HepG2 (cell line): ENCODE measurements around the gene MAPK13. TPM values are rescaled to one million over a fixed set of nuclear protein-coding genes. Genes with fewer than 3 reads are reported as not detected.

Source experiments
- ATAC-seq: fragments of 200-7000 bp; cut with Tn5 transposase; 3 replicates; pipeline ENCODE4 v1.9.1; 2020; ENCODE audit warnings: mild to moderate bottlenecking, moderate library complexity
- BruUV-seq: library from RNA; stranded (reverse); fragments of 400-500 nt; replicated peaks from 2 replicates; lab custom pipeline; 2021; lab: Mats Ljungman, UMichigan
- CTCF ChIA-PET: fragments of 300-600 bp; formaldehyde crosslinking; extraction: SDS; loops from one replicate; lab custom pipeline; 2021; ENCODE audit warnings: low total read pairs, inconsistent platforms, low intra/inter-chr PET ratio; lab: Yijun Ruan, JAX
- POLR2A ChIA-PET: fragments of 350-600 bp; sonication (Branson Sonifier 250); formaldehyde crosslinking; loops from one replicate; lab custom pipeline; 2020; ENCODE audit warnings: antibody characterized with exemption, inconsistent platforms; lab: Yijun Ruan, JAX
- DNase-seq: peaks from one replicate; pipeline ENCODE4 v3.0.0-alpha.2; 2015; ENCODE audit warnings: low spot score
- FAIRE-seq: peaks from 3 replicates; lab custom pipeline; 2011; peaks lifted over from hg19 to GRCh38; lab: Jason Lieb, UNC
- H2AFZ ChIP-seq: one replicate; pipeline ENCODE4 v1.6.1; 2011; ENCODE audit warnings: low read length, inconsistent platforms
- H3K27ac ChIP-seq: fragments of 300-600 bp; 3 replicates; pipeline ENCODE4 v1.8.0; 2011; ENCODE audit warnings: mixed run types, mild to moderate bottlenecking, mixed read lengths, low read length, inconsistent platforms; ENCODE audit not compliant: insufficient read depth; ENCODE audit errors: extremely low read length
- H3K27me3 ChIP-seq, 2 experiments: fragments of 200-600 bp in 1 of 2; 2 replicates in 1 of 2; 3 replicates in 1 of 2; pipeline versions ENCODE4 v1.6.0 to v1.8.0; 2011; ENCODE audit warnings: low read length in 2 of 2, mild to moderate bottlenecking in 2 of 2, moderate library complexity in 2 of 2, inconsistent platforms in 1 of 2; ENCODE audit not compliant: insufficient read depth in 2 of 2, control insufficient read depth in 1 of 2
- H3K36me3 ChIP-seq, 2 experiments: fragments of 200-600 bp in 1 of 2; replicated peaks in 1 of 2; 2 replicates in 1 of 2; 3 replicates in 1 of 2; pipeline versions ENCODE4 v1.5.1 to v1.8.0; 2011; ENCODE audit warnings: low read length in 2 of 2, inconsistent platforms in 1 of 2; ENCODE audit not compliant: insufficient read depth in 2 of 2, control insufficient read depth in 1 of 2
- H3K4me1 ChIP-seq: 2 replicates; pipeline ENCODE4 v1.5.1; 2012; ENCODE audit warnings: low read length, inconsistent platforms; ENCODE audit not compliant: insufficient read depth
- H3K4me2 ChIP-seq: 2 replicates; pipeline ENCODE4 v1.6.0; 2011; ENCODE audit warnings: low read depth, low read length, inconsistent platforms
- H3K4me3 ChIP-seq, 3 experiments: fragments of 200-600 bp in 1 of 3; sonication (generic), shearing (Covaris generic) in 1 of 3; replicated peaks in 1 of 3; 2 replicates each; pipeline ENCODE4 v1.5.1; 2011 to 2016; ENCODE audit warnings: low read length in 3 of 3, inconsistent platforms in 2 of 3, low read depth in 2 of 3, mild to moderate bottlenecking in 2 of 3, control low read depth in 1 of 3, mixed read lengths in 1 of 3; ENCODE audit not compliant: insufficient read depth in 1 of 3
- H3K79me2 ChIP-seq: one replicate; pipeline ENCODE4 v1.6.1; 2011; ENCODE audit warnings: low read length, inconsistent platforms; ENCODE audit not compliant: insufficient read depth
- H3K9ac ChIP-seq: 2 replicates; pipeline ENCODE4 v1.6.0; 2011; ENCODE audit warnings: mild to moderate bottlenecking, low read depth, low read length, inconsistent platforms; ENCODE audit not compliant: insufficient read depth
- H3K9me3 ChIP-seq: 2 replicates; pipeline ENCODE4 v1.5.1; 2012; ENCODE audit warnings: mild to moderate bottlenecking, low read length
- H4K20me1 ChIP-seq: 2 replicates; pipeline ENCODE4 v1.6.0; 2011; ENCODE audit warnings: inconsistent platforms, mild to moderate bottlenecking, low read length, moderate library complexity; ENCODE audit not compliant: insufficient read depth
- CHD2 ChIP-seq: IDR thresholded peaks from 2 replicates; pipeline ENCODE4 v1.6.1; 2011; ENCODE audit warnings: low read depth, low read length, improper control_type of control experiment
- ELF4 ChIP-seq: sonication (generic); formaldehyde crosslinking; IDR thresholded peaks from 2 replicates; pipeline ENCODE4 v1.5.0; 2020; ENCODE audit warnings: missing genetic modification reagents, mild to moderate bottlenecking, moderate library complexity, borderline replicate concordance
- HDAC2 ChIP-seq: sonication (generic); formaldehyde crosslinking; IDR thresholded peaks from 2 replicates; pipeline ENCODE4 v1.4.0; 2020; ENCODE audit warnings: missing genetic modification reagents
- LCORL ChIP-seq, 2 experiments: fragments of 450-650 bp in 1 of 2; sonication (generic) in 1 of 2; formaldehyde crosslinking in 1 of 2; IDR thresholded peaks; 2 replicates each; pipeline versions ENCODE4 v1.5.0 to v1.6.1; 2017 to 2020; ENCODE audit warnings: antibody characterized with exemption in 1 of 2, missing genetic modification reagents in 1 of 2
- SMYD3 ChIP-seq: sonication (generic); formaldehyde crosslinking; IDR thresholded peaks from 2 replicates; pipeline ENCODE4 v1.8.1; 2023; ENCODE audit warnings: mild to moderate bottlenecking, missing genetic modification reagents
- STAT6 ChIP-seq: sonication (generic); formaldehyde crosslinking; IDR thresholded peaks from 2 replicates; pipeline ENCODE4 v1.4.0; 2020; ENCODE audit warnings: missing genetic modification reagents, mild to moderate bottlenecking, borderline replicate concordance
- ZNF24 ChIP-seq: fragments of 450-650 bp; IDR thresholded peaks from 2 replicates; pipeline ENCODE4 v1.6.1; 2017; ENCODE audit warnings: antibody characterized with exemption, mild to moderate bottlenecking
- ZNF337 ChIP-seq: sonication (generic); formaldehyde crosslinking; IDR thresholded peaks from 2 replicates; pipeline ENCODE4 v1.5.1; 2020; ENCODE audit warnings: missing genetic modification reagents, low read depth, mild to moderate bottlenecking, borderline replicate concordance
- ZNF501 ChIP-seq: sonication (generic); formaldehyde crosslinking; IDR thresholded peaks from 2 replicates; pipeline ENCODE4 v1.5.1; 2020; ENCODE audit warnings: mild to moderate bottlenecking, moderate library complexity, missing genetic modification reagents
- ZNF709 ChIP-seq: sonication (generic); formaldehyde crosslinking; IDR thresholded peaks from 2 replicates; pipeline ENCODE4 v1.5.0; 2020; ENCODE audit warnings: mild to moderate bottlenecking, missing genetic modification reagents
- WGBS: methylation state at CpG from one replicate; pipeline ENCODE4 v1.1.6; 2017; ENCODE audit warnings: low lambda C conversion rate; 5-methylcytosine and 5-hydroxymethylcytosine counted together
- in situ Hi-C: cut with HindIII; loops from 2 replicates; pipeline ENCODE4 v1.10.0; 2017; ENCODE audit warnings: low pct_unique_long_range_greater_than_20kb; ENCODE audit not compliant: extremely low pct_ligation_motif_present
- intact Hi-C: fragments of 100-400 bp; cut with micrococcal nuclease; formaldehyde crosslinking; loops from one replicate; pipeline ENCODE4 v1.10.0; 2022; ENCODE audit not compliant: unreplicated experiment
- polyA plus RNA-seq, 8 experiments: library from polyadenylated mRNA; depleted of rRNA in 3 of 8; stranded (reverse) in 7 of 8; unstranded in 1 of 8; fragments of >200 nt; fragmentation: Illumina TruSeq in 4 of 8; extraction: Trizol in 4 of 8; gene quantifications; 2 replicates each; pipeline versions ENCODE4 v1.2.1 to v1.2.3, GENCODE V29; 2011 to 2016; ENCODE audit warnings: low read depth in 4 of 8, missing spikeins in 1 of 8, mixed read lengths in 1 of 8; ENCODE audit not compliant: insufficient read depth in 1 of 8
- total RNA-seq, 5 experiments: library from RNA; depleted of rRNA; stranded (reverse); fragments of >200 nt; fragmentation: Illumina TruSeq; extraction: Trizol; gene quantifications; 2 replicates each; pipeline ENCODE4 v1.2.3, GENCODE V29; 2016; ENCODE audit warnings: low read depth in 1 of 5
- TF ChIP-seq, protein P1 (sequence below): sonication (generic); formaldehyde crosslinking; IDR thresholded peaks from 2 replicates; pipeline ENCODE4 v1.5.0; 2020; ENCODE audit warnings: missing genetic modification reagents
- TF ChIP-seq, protein P2 (sequence below): IDR thresholded peaks from 2 replicates; pipeline ENCODE4 v1.6.1; 2016; ENCODE audit warnings: low read depth
- TF ChIP-seq, protein P3 (sequence below): IDR thresholded peaks from 2 replicates; pipeline ENCODE4 v1.6.1; 2016; ENCODE audit warnings: missing compliant biosample characterization, missing genetic modification reagents, borderline replicate concordance

The MAPK13 gene
- total and polyA plus RNA-seq, 2 of the 13 experiments (the other 11 are each of a cell fraction or from before 2014, with no cell fraction given), result 12.7 to 43.4 TPM

- Histone ChIP-seq H3K9ac (no peak overlapping the region), H3K79me2 (no peaks in the 10 kb centered on the region), H3K9me3 (no peaks in the 10 kb centered on the region), H3K36me3 (no peaks in the 10 kb centered on the region), H2AFZ (no peak overlapping the region), H3K4me1 (no peaks in the 10 kb centered on the region), H3K27ac (no peak overlapping the region), H4K20me1 (no peaks in the 10 kb centered on the region), H3K4me3 (no peak overlapping the region), H3K27me3 (no peaks in the 10 kb centered on the region), H3K4me2 (no peak overlapping the region)
- TF ChIP-seq ZNF709 (CRISPR knock-in tag) (no peak), CHD2 (no peak), ZNF501 (CRISPR knock-in tag) (no peak), ZNF337 (CRISPR knock-in tag) (no peak), ELF4 (no peak)
- TF ChIP-seq, protein P1, sequence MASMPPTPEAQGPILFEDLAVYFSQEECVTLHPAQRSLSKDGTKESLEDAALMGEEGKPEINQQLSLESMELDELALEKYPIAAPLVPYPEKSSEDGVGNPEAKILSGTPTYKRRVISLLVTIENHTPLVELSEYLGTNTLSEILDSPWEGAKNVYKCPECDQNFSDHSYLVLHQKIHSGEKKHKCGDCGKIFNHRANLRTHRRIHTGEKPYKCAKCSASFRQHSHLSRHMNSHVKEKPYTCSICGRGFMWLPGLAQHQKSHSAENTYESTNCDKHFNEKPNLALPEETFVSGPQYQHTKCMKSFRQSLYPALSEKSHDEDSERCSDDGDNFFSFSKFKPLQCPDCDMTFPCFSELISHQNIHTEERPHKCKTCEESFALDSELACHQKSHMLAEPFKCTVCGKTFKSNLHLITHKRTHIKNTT (CRISPR knock-in tag), result no peak
- WGBS, result 98% methylated on average over 2 of the region's 2 CpGs
- ChIA-PET CTCF (no interaction called here), POLR2A (no interaction called here)
- in situ Hi-C loops, result no loop called here
- BruUV-seq, result no TSS peak
- intact Hi-C loops, result no loop called here
- ATAC-seq (no peak), DNase-seq (no peak), FAIRE-seq (no peak)
Measured at GRCh38 chr6:36170704-36171103, 40.4 kb downstream of the MAPK13 start.

DNA sequence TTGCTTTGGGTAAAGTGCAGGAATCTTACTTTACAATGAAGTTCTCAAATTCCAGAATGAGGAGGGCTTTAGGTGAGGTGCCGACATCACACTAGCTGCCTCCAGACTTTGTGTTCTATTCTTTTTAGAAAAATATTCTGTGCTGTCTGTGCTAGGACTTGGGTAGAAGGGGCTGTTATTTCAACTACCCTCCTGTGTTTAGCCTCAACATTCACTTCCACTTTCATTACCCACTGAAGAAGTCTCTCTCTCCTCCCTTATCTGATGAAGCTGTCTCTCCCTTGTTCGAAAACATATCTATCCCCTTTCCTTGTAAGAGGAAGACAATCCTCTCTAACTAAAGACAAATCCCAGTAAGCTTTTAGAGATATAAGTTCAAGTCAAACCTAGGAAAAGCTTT lies 41.3 kb downstream of the MAPK13 start:
- ChIA-PET POLR2A (no interaction called here), CTCF (no interaction called here)
- no peak for FAIRE-seq
- TF ChIP-seq HDAC2 (CRISPR knock-in tag), result no peak
- TF ChIP-seq, protein P2, sequence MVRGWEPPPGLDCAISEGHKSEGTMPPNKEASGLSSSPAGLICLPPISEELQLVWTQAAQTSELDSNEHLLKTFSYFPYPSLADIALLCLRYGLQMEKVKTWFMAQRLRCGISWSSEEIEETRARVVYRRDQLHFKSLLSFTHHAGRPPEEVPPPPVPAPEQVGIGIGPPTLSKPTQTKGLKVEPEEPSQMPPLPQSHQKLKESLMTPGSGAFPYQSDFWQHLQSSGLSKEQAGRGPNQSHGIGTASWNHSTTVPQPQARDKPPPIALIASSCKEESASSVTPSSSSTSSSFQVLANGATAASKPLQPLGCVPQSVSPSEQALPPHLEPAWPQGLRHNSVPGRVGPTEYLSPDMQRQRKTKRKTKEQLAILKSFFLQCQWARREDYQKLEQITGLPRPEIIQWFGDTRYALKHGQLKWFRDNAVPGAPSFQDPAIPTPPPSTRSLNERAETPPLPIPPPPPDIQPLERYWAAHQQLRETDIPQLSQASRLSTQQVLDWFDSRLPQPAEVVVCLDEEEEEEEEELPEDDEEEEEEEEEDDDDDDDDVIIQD (CRISPR knock-in tag), result no peak
- TF ChIP-seq STAT6 (CRISPR knock-in tag), result no peak
- TF ChIP-seq SMYD3, result no peak
- TF ChIP-seq ZNF24, result no peak
- no peak for TF ChIP-seq ELF4
- no peak for TF ChIP-seq LCORL (IDR thresholded peaks at IDR 0.05)
- TF ChIP-seq LCORL (CRISPR knock-in tag; IDR thresholded peaks at IDR 0.05), result no peak
- TF ChIP-seq, protein P3, sequence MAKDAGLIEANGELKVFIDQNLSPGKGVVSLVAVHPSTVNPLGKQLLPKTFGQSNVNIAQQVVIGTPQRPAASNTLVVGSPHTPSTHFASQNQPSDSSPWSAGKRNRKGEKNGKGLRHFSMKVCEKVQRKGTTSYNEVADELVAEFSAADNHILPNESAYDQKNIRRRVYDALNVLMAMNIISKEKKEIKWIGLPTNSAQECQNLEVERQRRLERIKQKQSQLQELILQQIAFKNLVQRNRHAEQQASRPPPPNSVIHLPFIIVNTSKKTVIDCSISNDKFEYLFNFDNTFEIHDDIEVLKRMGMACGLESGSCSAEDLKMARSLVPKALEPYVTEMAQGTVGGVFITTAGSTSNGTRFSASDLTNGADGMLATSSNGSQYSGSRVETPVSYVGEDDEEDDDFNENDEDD (CRISPR knock-in tag), result no peak

More for the DNA sequence above, 41.3 kb downstream of the MAPK13 start:
- Histone ChIP-seq H2AFZ (no peak overlapping the region), H3K4me3 (no peak overlapping the region), H3K27me3 (no peaks in the 10 kb centered on the region), H3K9ac (no peak overlapping the region), H3K27ac (no peak overlapping the region), H3K4me2 (no peak overlapping the region), H3K9me3 (no peaks in the 10 kb centered on the region), H3K79me2 (no peaks in the 10 kb centered on the region), H3K36me3 (no peaks in the 10 kb centered on the region), H4K20me1 (no peaks in the 10 kb centered on the region), H3K4me1 (no peaks in the 10 kb centered on the region)
- 74% methylated on average over 2 of the region's 2 CpGs for WGBS
- no TSS peak for BruUV-seq
- intact Hi-C loops, result no loop called here
- ATAC-seq (no peak), DNase-seq (no peak)
- in situ Hi-C loops, result no loop called here
